ENCODE measurements around the gene MRPS23. TPM values are rescaled to one million over a fixed set of nuclear protein-coding genes. Genes with fewer than 3 reads are reported as not detected.
A peak's percentile ranks its signal among the peaks of the same experiment; 100 is the strongest.

The MRPS23 gene
- total RNA-seq, 2 experiments from 2014 or later: 42.6 to 69.7 TPM

DNA sequence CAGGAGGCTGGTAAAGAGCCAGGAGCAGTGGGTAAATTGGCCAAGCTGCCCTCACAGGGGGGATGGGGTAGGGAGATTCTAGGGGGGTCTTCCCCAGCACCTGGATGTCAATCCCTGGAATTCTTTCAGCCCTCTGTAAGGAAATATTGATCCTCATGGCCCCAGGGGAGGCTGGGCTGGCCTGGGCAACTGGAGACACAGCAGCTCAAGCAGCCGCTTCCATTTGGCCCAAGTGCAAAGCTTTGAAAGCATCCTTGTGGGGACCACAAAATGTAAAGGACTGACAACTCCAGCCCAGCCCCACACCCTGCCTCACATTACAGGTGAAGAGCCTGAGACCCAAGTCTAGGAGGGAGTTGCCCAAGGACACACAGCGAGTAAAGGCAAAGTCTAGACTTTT is 39.4 kb upstream of the MRPS23 start:
- intact Hi-C loops (cut with DNase I, micrococcal nuclease): no loop called here
- Mint-ChIP-seq H3K4me3 (no peak overlapping the region), H3K27ac (no peak overlapping the region), H3K36me3 (ENCODE audit: low read depth) (no peaks in the 10 kb centered on the region), H3K4me1 (peaks cover 3% of the 10 kb centered on the region), H3K27me3 (no peaks in the 10 kb centered on the region), H3K9me3 (ENCODE audit: low read depth) (no peaks in the 10 kb centered on the region)
- ChIA-PET POLR2A (no interaction called here), CTCF (interaction anchor here (1.4 kb wide), 1 partner anchor 65 kb away, joined by 4 read pairs; no protein-coding TSS in a partner anchor)
- ATAC-seq (no peak), DNase-seq (no peak)

GRCh38 chr17:57888311-57889216 is 38.7 kb upstream of the MRPS23 start:
- no peak for ATAC-seq
- no peaks in the 10 kb centered on the region for H3K36me3 Mint-ChIP-seq (ENCODE audit: low read depth)
- H3K27me3 Mint-ChIP-seq: no peaks in the 10 kb centered on the region
- H3K27ac Mint-ChIP-seq: no peak overlapping the region
- no peak for DNase-seq
- no peaks in the 10 kb centered on the region for H3K9me3 Mint-ChIP-seq (ENCODE audit: low read depth)
- H3K4me1 Mint-ChIP-seq: peaks cover 3% of the 10 kb centered on the region
- intact Hi-C loops (cut with DNase I, micrococcal nuclease): no loop called here
- CTCF ChIA-PET: interaction anchor here (1.4 kb wide), 1 partner anchor 66 kb away, joined by 4 read pairs; no protein-coding TSS in a partner anchor
- H3K4me3 Mint-ChIP-seq: no peak overlapping the region
- POLR2A ChIA-PET: no interaction called here

DNA sequence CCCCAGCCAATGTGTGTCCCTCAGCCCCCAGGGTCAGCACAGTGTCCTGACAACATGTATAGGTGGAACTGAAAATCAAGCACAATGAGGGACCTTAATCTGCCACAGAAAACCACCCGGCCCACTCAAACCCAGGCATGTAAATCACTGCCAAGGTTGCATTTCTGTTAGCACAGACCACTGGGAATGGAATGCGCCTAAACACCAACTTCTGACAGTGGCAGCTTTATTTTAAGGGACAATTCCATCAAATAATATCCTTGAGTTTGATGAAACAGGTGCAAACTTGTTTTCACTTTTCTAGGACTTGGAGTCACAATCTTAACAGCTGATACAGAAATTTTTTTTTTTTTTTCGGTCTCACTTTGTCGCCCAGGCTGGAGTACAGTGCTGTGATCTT is 37.3 kb upstream of the MRPS23 start:
- no peaks in the 10 kb centered on the region for H3K4me1 Mint-ChIP-seq
- H3K27me3 Mint-ChIP-seq: no peaks in the 10 kb centered on the region
- no peak for DNase-seq
- intact Hi-C loops (cut with DNase I, micrococcal nuclease): no loop called here
- H3K9me3 Mint-ChIP-seq (ENCODE audit: low read depth): no peaks in the 10 kb centered on the region
- ChIA-PET CTCF (interaction anchor here (0.6 to 0.7 kb wide), 4 partner anchors 48 to 873 kb away, joined by 3 to 4 read pairs (median 4); no protein-coding TSS in a partner anchor), POLR2A (no interaction called here)
- no peaks in the 10 kb centered on the region for H3K36me3 Mint-ChIP-seq (ENCODE audit: low read depth)
- no peak for ATAC-seq
- H3K4me3 Mint-ChIP-seq: no peak overlapping the region
- no peak overlapping the region for H3K27ac Mint-ChIP-seq

DNA sequence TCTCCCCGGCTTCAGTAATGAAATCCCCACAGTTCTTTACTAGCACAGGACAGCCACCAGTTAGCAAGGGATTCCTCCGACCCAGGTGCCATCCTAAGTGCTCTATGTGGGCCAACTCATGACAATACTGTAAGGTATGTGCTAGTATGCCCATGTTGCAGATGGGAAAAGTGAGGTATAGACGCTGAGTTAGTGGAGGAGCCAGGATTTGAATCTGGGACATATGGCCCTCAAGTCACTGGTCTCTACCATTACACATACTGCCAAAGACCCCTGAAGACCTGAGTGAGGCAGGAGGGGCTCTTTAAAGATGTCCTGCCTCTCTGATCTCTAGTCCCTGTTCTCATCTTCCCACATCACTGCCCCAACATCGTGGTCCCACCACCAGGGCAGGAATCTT is 36.2 kb upstream of the MRPS23 start:
- Mint-ChIP-seq H3K9me3 (ENCODE audit: low read depth) (no peaks in the 10 kb centered on the region), H3K36me3 (ENCODE audit: low read depth) (no peaks in the 10 kb centered on the region), H3K27me3 (no peaks in the 10 kb centered on the region), H3K27ac (no peak overlapping the region), H3K4me1 (no peaks in the 10 kb centered on the region), H3K4me3 (no peak overlapping the region)
- CTCF ChIA-PET: interaction anchor here (0.6 kb wide), 1 partner anchor 313 kb away, joined by 3 read pairs; no protein-coding TSS in a partner anchor
- ATAC-seq (no peak), DNase-seq (no peak)
- intact Hi-C loops (cut with DNase I, micrococcal nuclease): no loop called here
- POLR2A ChIA-PET: no interaction called here

DNA sequence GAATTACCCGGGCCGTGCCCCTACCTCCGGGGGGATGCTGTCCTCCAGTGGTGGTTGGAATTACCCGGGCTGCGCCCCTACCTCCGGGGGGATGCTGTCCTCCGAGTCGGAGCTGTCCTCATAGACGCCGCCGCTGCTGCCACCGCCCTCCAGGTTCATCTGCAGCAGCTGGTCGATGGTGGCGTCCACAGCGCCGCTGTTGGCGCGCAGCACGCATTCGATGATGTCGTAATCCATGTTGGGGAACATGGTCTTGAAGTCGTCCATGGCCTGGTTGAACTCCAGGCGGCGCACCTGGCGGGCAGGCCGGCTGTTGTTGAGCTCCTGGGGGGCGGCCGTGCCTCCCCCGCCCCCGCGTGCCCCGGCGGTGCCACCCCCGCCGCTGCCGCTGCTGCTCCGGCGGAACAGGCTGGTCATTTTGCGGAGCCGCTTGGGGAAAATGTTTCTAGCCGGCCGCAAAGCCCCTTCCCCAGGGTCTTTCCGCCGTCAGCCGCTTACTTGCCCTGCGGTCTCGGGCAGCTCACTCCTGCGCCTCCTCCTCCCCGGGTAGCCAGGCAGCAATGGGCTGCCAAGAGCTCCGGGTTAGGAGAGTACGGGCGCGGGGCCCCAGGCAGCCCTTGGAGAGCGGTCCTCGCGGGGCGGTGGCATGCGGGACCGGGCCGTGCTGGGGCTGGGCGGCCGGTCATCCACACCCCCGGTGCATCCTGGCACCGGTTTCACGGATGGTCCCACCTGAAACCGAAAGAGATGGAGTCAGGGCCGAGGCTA is 35.5 kb upstream of the MRPS23 start:
- Mint-ChIP-seq H3K27me3 (no peaks in the 10 kb centered on the region), H3K36me3 (ENCODE audit: low read depth) (no peaks in the 10 kb centered on the region), H3K4me3 (no peak overlapping the region), H3K27ac (no peak overlapping the region), H3K4me1 (peaks cover 6% of the 10 kb centered on the region), H3K9me3 (ENCODE audit: low read depth) (no peaks in the 10 kb centered on the region)
- POLR2A ChIA-PET: no interaction called here
- CTCF ChIA-PET: no interaction called here
- no peak for DNase-seq
- ATAC-seq: no peak
- intact Hi-C loops (cut with DNase I, micrococcal nuclease): no loop called here

- Mint-ChIP-seq H3K27ac (no peak overlapping the region), H3K4me1 (peaks cover 28% of the 10 kb centered on the region), H3K4me3 (no peak overlapping the region), H3K27me3 (peaks cover 3% of the 10 kb centered on the region), H3K36me3 (ENCODE audit: low read depth) (no peaks in the 10 kb centered on the region), H3K9me3 (ENCODE audit: low read depth) (no peaks in the 10 kb centered on the region)
- POLR2A ChIA-PET: no interaction called here
- CTCF ChIA-PET: interaction anchor here (0.7 kb wide), 1 partner anchor 11 kb away, joined by 3 read pairs; no protein-coding TSS in a partner anchor
- DNase-seq (no peak), ATAC-seq (no peak)
- intact Hi-C loops (cut with DNase I, micrococcal nuclease): no loop called here
Measured at GRCh38 chr17:57881783-57882351, 32.0 kb upstream of the MRPS23 start.

DNA sequence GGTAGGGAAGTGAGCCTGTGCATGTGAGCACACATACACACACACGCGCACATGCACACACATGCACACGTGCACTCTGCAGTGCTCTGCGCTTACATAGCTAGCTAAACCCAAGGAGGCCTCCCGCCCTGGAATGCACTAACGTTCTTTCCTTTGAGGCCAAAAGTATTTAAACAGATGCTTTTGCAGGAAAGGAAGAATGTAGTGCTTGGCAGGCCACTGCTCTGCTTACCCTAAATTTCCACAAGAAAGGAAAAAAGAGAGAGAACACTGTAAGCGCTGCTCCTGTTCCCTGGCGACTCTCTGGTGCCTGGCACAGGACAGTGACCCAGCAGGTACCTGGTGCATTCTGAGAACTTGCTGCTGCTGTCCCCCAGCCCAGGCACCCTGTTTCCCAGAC is 31.3 kb upstream of the MRPS23 start:
- Mint-ChIP-seq H3K4me1 (peaks cover 32% of the 10 kb centered on the region), H3K4me3 (no peak overlapping the region), H3K27ac (no peak overlapping the region), H3K9me3 (ENCODE audit: low read depth) (no peaks in the 10 kb centered on the region), H3K36me3 (ENCODE audit: low read depth) (no peaks in the 10 kb centered on the region), H3K27me3 (peaks cover 6% of the 10 kb centered on the region)
- intact Hi-C loops (cut with DNase I, micrococcal nuclease): no loop called here
- ChIA-PET CTCF (no interaction called here), POLR2A (interaction anchor here (0.6 kb wide), 1 partner anchor 24 kb away, joined by 3 read pairs; no protein-coding TSS in a partner anchor)
- no peak for ATAC-seq
- DNase-seq: no peak

DNA sequence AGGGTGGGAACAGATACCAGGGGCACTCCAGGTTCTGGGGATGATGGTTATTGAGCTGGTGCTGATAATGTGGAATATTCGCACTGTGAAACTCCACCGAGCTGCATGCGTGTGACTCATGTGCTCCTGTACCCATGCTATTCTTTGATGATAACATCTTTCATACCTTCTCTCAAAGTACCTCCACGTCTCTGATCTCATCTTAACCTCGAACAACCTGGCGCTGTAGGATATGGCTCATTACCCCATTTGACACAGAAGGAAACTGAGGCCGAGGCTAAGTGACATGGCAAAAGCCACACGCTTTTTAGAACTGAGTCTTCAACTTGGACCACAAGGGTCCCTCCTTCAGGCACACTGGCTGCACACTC is 30.2 kb upstream of the MRPS23 start:
- H3K36me3 Mint-ChIP-seq (ENCODE audit: low read depth): no peaks in the 10 kb centered on the region
- DNase-seq (peak; percentile 51), ATAC-seq (peak; percentile 89)
- H3K27me3 Mint-ChIP-seq: peaks cover 9% of the 10 kb centered on the region
- H3K9me3 Mint-ChIP-seq (ENCODE audit: low read depth): no peaks in the 10 kb centered on the region
- POLR2A ChIA-PET: interaction anchor here (0.6 to 0.8 kb wide), 4 partner anchors 35 to 128 kb away, joined by 3 read pairs; no protein-coding TSS in a partner anchor
- no peak overlapping the region for H3K27ac Mint-ChIP-seq
- CTCF ChIA-PET: interaction anchor here (0.6 to 1.8 kb wide), 5 partner anchors 12 to 119 kb away, joined by 5 to 9 read pairs (median 5); no protein-coding TSS in a partner anchor
- H3K4me1 Mint-ChIP-seq: peaks cover 32% of the 10 kb centered on the region
- H3K4me3 Mint-ChIP-seq: no peak overlapping the region
- intact Hi-C loops (cut with DNase I, micrococcal nuclease): no loop called here

- ATAC-seq (no peak), DNase-seq (no peak)
- intact Hi-C loops (cut with DNase I, micrococcal nuclease): no loop called here
- POLR2A ChIA-PET: interaction anchor here (0.6 to 0.8 kb wide), 3 partner anchors 120 to 128 kb away, joined by 3 read pairs; no protein-coding TSS in a partner anchor
- peaks cover 32% of the 10 kb centered on the region for H3K4me1 Mint-ChIP-seq
- CTCF ChIA-PET: interaction anchor here (0.6 to 1.8 kb wide), 7 partner anchors 12 to 387 kb away, joined by 5 to 9 read pairs (median 5); no protein-coding TSS in a partner anchor
- H3K27ac Mint-ChIP-seq: no peak overlapping the region
- no peaks in the 10 kb centered on the region for H3K36me3 Mint-ChIP-seq (ENCODE audit: low read depth)
- H3K27me3 Mint-ChIP-seq: peaks cover 9% of the 10 kb centered on the region
- H3K9me3 Mint-ChIP-seq (ENCODE audit: low read depth): no peaks in the 10 kb centered on the region
- H3K4me3 Mint-ChIP-seq: no peak overlapping the region
Measured at GRCh38 chr17:57879437-57880085, 29.7 kb upstream of the MRPS23 start.

- DNase-seq (peak; percentile 25), ATAC-seq (peak; percentile 27)
- intact Hi-C loops (cut with DNase I, micrococcal nuclease): no loop called here
- peaks cover 38% of the 10 kb centered on the region for H3K4me1 Mint-ChIP-seq
- ChIA-PET CTCF (interaction anchor here (0.6 to 1.6 kb wide), 6 partner anchors 15 to 1351 kb away, joined by 3 to 9 read pairs (median 4); no protein-coding TSS in a partner anchor), POLR2A (no interaction called here)
- H3K36me3 Mint-ChIP-seq (ENCODE audit: low read depth): no peaks in the 10 kb centered on the region
- no peak overlapping the region for H3K27ac Mint-ChIP-seq
- H3K9me3 Mint-ChIP-seq (ENCODE audit: low read depth): no peaks in the 10 kb centered on the region
- no peak overlapping the region for H3K4me3 Mint-ChIP-seq
- peaks cover 22% of the 10 kb centered on the region for H3K27me3 Mint-ChIP-seq
Measured at GRCh38 chr17:57877803-57878377, 28.0 kb upstream of the MRPS23 start.

Measured in activated CD4-positive, alpha-beta T cell treated with anti-CD3 and anti-CD28 coated beads for 36 hours (primary cell).